CD14-positive monocyte (primary cell): ENCODE results near the gene SFRP5. TPM values are rescaled to one million over a fixed set of nuclear protein-coding genes. Genes with fewer than 3 reads are reported as not detected.

Source experiments
- DNase-seq, 3 donors: peaks; one replicate each; pipeline ENCODE4 v3.0.0-alpha.2; 2011 to 2022
- H2AFZ ChIP-seq: 2 replicates; pipeline ENCODE4 v1.6.0; 2012; ENCODE audit warnings: mild to moderate bottlenecking, low read depth, low read length, inconsistent platforms; ENCODE audit not compliant: insufficient read depth, poor library complexity, severe bottlenecking
- H3K27ac ChIP-seq, 2 donors: 1 replicate in 1 of 2; 2 replicates in 1 of 2; pipeline ENCODE4 v1.5.1; 2012 to 2013; ENCODE audit warnings: low read length in 2 of 2, control low read depth in 1 of 2, inconsistent platforms in 1 of 2, low read depth in 1 of 2, mild to moderate bottlenecking in 1 of 2
- H3K27me3 ChIP-seq, 2 donors: one replicate each; pipeline versions ENCODE4 v1.6.0 to v1.6.1; 2011 to 2013; ENCODE audit warnings: low read length in 2 of 2; ENCODE audit not compliant: control insufficient read depth in 2 of 2, insufficient read depth in 2 of 2
- H3K36me3 ChIP-seq, 2 donors: replicated peaks in 1 of 2; 1 replicate in 1 of 2; 2 replicates in 1 of 2; pipeline versions ENCODE4 v1.5.1 to v1.6.1; 2012 to 2013; ENCODE audit warnings: low read length in 2 of 2, control low read depth in 1 of 2, inconsistent platforms in 1 of 2, mild to moderate bottlenecking in 1 of 2; ENCODE audit not compliant: insufficient read depth in 2 of 2, control insufficient read depth in 1 of 2
- H3K4me1 ChIP-seq, 2 donors: 1 replicate in 1 of 2; 2 replicates in 1 of 2; pipeline versions ENCODE4 v1.5.1 to v1.6.1; 2012 to 2013; ENCODE audit warnings: low read length in 2 of 2, control low read depth in 1 of 2, inconsistent platforms in 1 of 2, mild to moderate bottlenecking in 1 of 2, moderate library complexity in 1 of 2; ENCODE audit not compliant: insufficient read depth in 2 of 2, control insufficient read depth in 1 of 2
- H3K4me2 ChIP-seq: replicated peaks from 2 replicates; pipeline ENCODE3; 2012; ENCODE audit warnings: low read length, moderate library complexity, mild to moderate bottlenecking; ENCODE audit not compliant: poor library complexity, severe bottlenecking; ENCODE audit errors: extremely low read depth
- H3K4me3 ChIP-seq, 3 experiments: fragments of 200-600 bp in 1 of 3; sonication (generic) in 1 of 3; replicated peaks in 1 of 3; 1 replicate in 2 of 3; 2 replicates in 1 of 3; pipeline ENCODE4 v1.5.1; 2011 to 2013; ENCODE audit warnings: low read length in 3 of 3, mild to moderate bottlenecking in 3 of 3, control low read depth in 2 of 3, low read depth in 2 of 3, inconsistent platforms in 1 of 3, moderate library complexity in 1 of 3
- H3K79me2 ChIP-seq: 2 replicates; pipeline ENCODE4 v1.6.0; 2012; ENCODE audit warnings: mild to moderate bottlenecking, control low read depth, inconsistent platforms, low read length, moderate library complexity; ENCODE audit not compliant: insufficient read depth
- H3K9ac ChIP-seq: 2 replicates; pipeline ENCODE4 v1.6.0; 2017; ENCODE audit warnings: low read length, mild to moderate bottlenecking; ENCODE audit not compliant: insufficient read depth, poor library complexity, severe bottlenecking
- H3K9me3 ChIP-seq, 2 donors: replicated peaks in 1 of 2; 1 replicate in 1 of 2; 2 replicates in 1 of 2; pipeline versions ENCODE4 v1.5.1 to v1.6.1; 2012 to 2013; ENCODE audit warnings: low read length in 2 of 2, control low read depth in 1 of 2; ENCODE audit not compliant: control insufficient read depth in 1 of 2, insufficient read depth in 1 of 2
- H4K20me1 ChIP-seq: 2 replicates; pipeline ENCODE4 v1.6.0; 2012; ENCODE audit warnings: mild to moderate bottlenecking, low read length, control low read depth, moderate library complexity; ENCODE audit not compliant: insufficient read depth
- H3K27ac Mint-ChIP-seq, 7 donors: one replicate each; pipeline ENCODE4 v1.8.0; 2020; ENCODE audit warnings: mild to moderate bottlenecking in 7 of 7, mixed read lengths in 7 of 7, moderate library complexity in 6 of 7, inconsistent platforms in 2 of 7
- H3K27me3 Mint-ChIP-seq, 3 donors: one replicate each; pipeline ENCODE4 v1.8.0; 2021 to 2022; ENCODE audit warnings: low read depth in 3 of 3, mild to moderate bottlenecking in 3 of 3, mixed read lengths in 3 of 3, moderate library complexity in 3 of 3, inconsistent platforms in 1 of 3
- H3K36me3 Mint-ChIP-seq, 2 donors: one replicate each; pipeline ENCODE4 v1.8.0; 2020; ENCODE audit warnings: mixed read lengths in 2 of 2, inconsistent platforms in 1 of 2, mild to moderate bottlenecking in 1 of 2
- H3K4me1 Mint-ChIP-seq: one replicate; pipeline ENCODE4 v1.8.0; 2020; ENCODE audit warnings: mild to moderate bottlenecking, mixed read lengths
- H3K4me3 Mint-ChIP-seq, 2 donors: one replicate each; pipeline ENCODE4 v1.8.0; 2020; ENCODE audit warnings: mild to moderate bottlenecking in 2 of 2, mixed read lengths in 2 of 2, moderate library complexity in 1 of 2
- H3K9me3 Mint-ChIP-seq, 7 donors: one replicate each; pipeline ENCODE4 v1.8.0; 2020 to 2022; ENCODE audit warnings: mixed read lengths in 7 of 7, mild to moderate bottlenecking in 6 of 7, moderate library complexity in 6 of 7, inconsistent platforms in 2 of 7
- CTCF ChIP-seq: fragments of 200-600 bp; IDR thresholded peaks from one replicate; pipeline ENCODE4 v1.8.0; 2022; ENCODE audit warnings: antibody characterized with exemption, mild to moderate bottlenecking
- WGBS: methylation state at CpG from one replicate; pipeline ENCODE4 v1.1.5; 2013; ENCODE audit warnings: missing lambda C conversion rate; ENCODE audit not compliant: insufficient coverage; 5-methylcytosine and 5-hydroxymethylcytosine counted together
- intact Hi-C, 2 donors: fragments of 100-400 bp; cut with micrococcal nuclease; formaldehyde crosslinking; loops; one replicate each; pipeline versions ENCODE4 v1.15.0 to v1.15.1; 2023
- polyA plus RNA-seq, 3 donors: library from polyadenylated mRNA; depleted of rRNA in 1 of 3; unstranded in 2 of 3; stranded (reverse) in 1 of 3; fragments of 300-500 nt in 2 of 3; fragments of >200 nt in 1 of 3; fragmentation: Illumina TruSeq in 2 of 3; gene quantifications; 1 replicate in 2 of 3; 2 replicates in 1 of 3; pipeline ENCODE4 v1.2.3, GENCODE V29; 2012 to 2021

Gene SFRP5
- polyA plus RNA-seq, 3 donors: not detected

GRCh38 chr10:97779492-97779891 is 7.7 kb upstream of the SFRP5 start:
- intact Hi-C loops: no loop called here

GRCh38 chr10:97778452-97779302 is 6.9 kb upstream of the SFRP5 start:
- no peak for TF ChIP-seq CTCF
- Mint-ChIP-seq H3K9me3 (no peaks in the 10 kb centered on the region), H3K36me3 (no peaks in the 10 kb centered on the region), H3K4me1 (no peaks in the 10 kb centered on the region), H3K27me3 (peaks cover 14 to 20% (median 16%) of the 10 kb centered on the region in 3 donors), H3K27ac (no peak overlapping the region), H3K4me3 (no peak overlapping the region)
- Histone ChIP-seq H3K79me2 (no peaks in the 10 kb centered on the region), H3K4me2 (no peak overlapping the region), H3K4me3 (no peak overlapping the region), H4K20me1 (no peaks in the 10 kb centered on the region), H3K9me3 (no peaks in the 10 kb centered on the region), H3K27ac (no peak overlapping the region), H3K4me1 (no peaks in the 10 kb centered on the region), H3K9ac (no peak overlapping the region), H3K36me3 (no peaks in the 10 kb centered on the region), H3K27me3 (peaks cover 0 to 2% of the 10 kb centered on the region in 2 donors), H2AFZ (no peak overlapping the region)
- no peak for DNase-seq
- intact Hi-C loops: no loop called here
- 95% methylated on average over 8 of the region's 11 CpGs for WGBS

More at GRCh38 chr10:97779492-97779891, 7.7 kb upstream of the SFRP5 start:
- no peak for DNase-seq
- Histone ChIP-seq H3K36me3 (no peaks in the 10 kb centered on the region), H4K20me1 (no peaks in the 10 kb centered on the region), H3K9ac (no peak overlapping the region), H3K79me2 (no peaks in the 10 kb centered on the region), H3K4me1 (no peaks in the 10 kb centered on the region), H3K9me3 (no peaks in the 10 kb centered on the region), H2AFZ (no peak overlapping the region), H3K4me3 (no peak overlapping the region), H3K4me2 (no peak overlapping the region), H3K27me3 (no peaks in the 10 kb centered on the region), H3K27ac (no peak overlapping the region)
- Mint-ChIP-seq H3K4me3 (no peak overlapping the region), H3K4me1 (no peaks in the 10 kb centered on the region), H3K27ac (no peak overlapping the region), H3K27me3 (peaks cover 7 to 13% (median 9%) of the 10 kb centered on the region in 3 donors), H3K9me3 (no peaks in the 10 kb centered on the region), H3K36me3 (no peaks in the 10 kb centered on the region)
- WGBS: 82% methylated on average over 2 of the region's 4 CpGs
- no peak for TF ChIP-seq CTCF
